ENCODE results near the gene SESTD1.

SESTD1 gene

DNA sequence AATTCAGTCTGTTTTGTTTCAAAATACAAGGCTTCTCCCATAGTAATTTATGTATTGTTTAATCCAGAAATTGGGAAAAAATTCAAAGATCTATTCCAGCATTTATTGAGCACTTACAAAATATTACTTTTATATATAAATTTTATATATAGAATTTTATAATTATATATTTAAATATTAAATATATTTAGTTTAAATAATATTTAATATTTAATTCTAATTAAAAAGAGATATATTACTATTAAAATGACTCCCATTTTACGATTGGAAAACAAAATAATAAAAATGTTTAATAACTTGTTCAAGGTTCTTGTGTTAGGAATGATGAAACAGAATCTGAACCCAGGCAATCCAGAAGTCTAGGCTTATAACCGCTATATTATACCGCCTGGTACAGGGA lies 40.5 kb upstream of the SESTD1 start:
- no peaks in the 10 kb centered on the region for H3K27me3 ChIP-seq (ENCODE audit: insufficient read depth, low read length)
- H2BK120ac ChIP-seq (ENCODE audit: insufficient read depth, low read length, poor library complexity): no peak overlapping the region
- H3K79me2 ChIP-seq (ENCODE audit: control insufficient read depth, insufficient read depth, low read length, poor library complexity): no peaks in the 10 kb centered on the region
- no peaks in the 10 kb centered on the region for H3K4me1 ChIP-seq (ENCODE audit: control insufficient read depth in 1 of 2, insufficient read depth in 2 of 2, low read length in 2 of 2)
- DNase-seq: no peak
- H3K4me3 ChIP-seq (ENCODE audit: low read depth, low read length): no peak overlapping the region
- H4K91ac ChIP-seq (ENCODE audit: low read depth, low read length): no peak overlapping the region
- no peak overlapping the region for H4K12ac ChIP-seq (ENCODE audit: low read depth, low read length)
- no peak overlapping the region for H2BK12ac ChIP-seq (ENCODE audit: low read length)
- no peak overlapping the region for H2AFZ ChIP-seq (ENCODE audit: insufficient read depth, low read length, poor library complexity)
- no peak overlapping the region for H3K23ac ChIP-seq (ENCODE audit: low read length)
- no peaks in the 10 kb centered on the region for H3K9me3 ChIP-seq (ENCODE audit: insufficient read depth, low read depth, low read length)
- H3K79me1 ChIP-seq (ENCODE audit: low read length): no peaks in the 10 kb centered on the region
- no peaks in the 10 kb centered on the region for H3K36me3 ChIP-seq (ENCODE audit: control insufficient read depth in 1 of 2, insufficient read depth in 2 of 2, low read length in 2 of 2)
- H3K4me2 ChIP-seq (ENCODE audit: low read length): no peak overlapping the region
- no peak overlapping the region for H3K9ac ChIP-seq (ENCODE audit: low read length)
- no peak overlapping the region for H4K8ac ChIP-seq (ENCODE audit: low read depth, low read length)
- no peak overlapping the region for H3K14ac ChIP-seq (ENCODE audit: low read length)
- H3K18ac ChIP-seq (ENCODE audit: low read length): no peak overlapping the region
- H3K27ac ChIP-seq (ENCODE audit: low read depth, low read length): no peak overlapping the region
- H3K4ac ChIP-seq (ENCODE audit: low read depth, low read length): no peak overlapping the region
- H2AK5ac ChIP-seq (ENCODE audit: low read length): no peak overlapping the region
- no peak overlapping the region for H2BK5ac ChIP-seq (ENCODE audit: low read depth, low read length, poor library complexity)
- no CpG with 5 or more reads among the region's 3 CpGs for WGBS (ENCODE audit: extremely low coverage, insufficient coverage, insufficient read length)

- Histone ChIP-seq H3K14ac (ENCODE audit: low read length) (no peak overlapping the region), H3K9me3 (ENCODE audit: insufficient read depth, low read depth, low read length) (no peaks in the 10 kb centered on the region), H4K91ac (ENCODE audit: low read depth, low read length) (no peak overlapping the region), H4K8ac (ENCODE audit: low read depth, low read length) (no peak overlapping the region), H3K18ac (ENCODE audit: low read length) (no peak overlapping the region), H2AK5ac (ENCODE audit: low read length) (no peak overlapping the region), H3K27me3 (ENCODE audit: insufficient read depth, low read length) (no peaks in the 10 kb centered on the region), H3K36me3 (ENCODE audit: control insufficient read depth in 1 of 2, insufficient read depth in 2 of 2, low read length in 2 of 2) (no peaks in the 10 kb centered on the region), H4K12ac (ENCODE audit: low read depth, low read length) (no peak overlapping the region), H2AFZ (ENCODE audit: insufficient read depth, low read length, poor library complexity) (no peak overlapping the region), H3K4ac (ENCODE audit: low read depth, low read length) (no peak overlapping the region), H3K23ac (ENCODE audit: low read length) (no peak overlapping the region), H3K4me3 (ENCODE audit: low read depth, low read length) (no peak overlapping the region), H2BK5ac (ENCODE audit: low read depth, low read length, poor library complexity) (no peak overlapping the region), H2BK120ac (ENCODE audit: insufficient read depth, low read length, poor library complexity) (no peak overlapping the region), H3K4me1 (ENCODE audit: control insufficient read depth in 1 of 2, insufficient read depth in 2 of 2, low read length in 2 of 2) (no peaks in the 10 kb centered on the region), H3K79me2 (ENCODE audit: control insufficient read depth, insufficient read depth, low read length, poor library complexity) (no peaks in the 10 kb centered on the region), H3K79me1 (ENCODE audit: low read length) (no peaks in the 10 kb centered on the region), H2BK12ac (ENCODE audit: low read length) (no peak overlapping the region), H3K9ac (ENCODE audit: low read length) (no peak overlapping the region), H3K4me2 (ENCODE audit: low read length) (no peak overlapping the region), H3K27ac (ENCODE audit: low read depth, low read length) (no peak overlapping the region)
- 100% methylated on average over 1 of the region's 2 CpGs for WGBS (ENCODE audit: extremely low coverage, insufficient coverage, insufficient read length)
- no peak for DNase-seq
These were observed 39.8 kb upstream of the SESTD1 start for GRCh38 chr2:179304424-179304823.

GRCh38 chr2:179302764-179303571 lies 38.3 kb upstream of the SESTD1 start:
- no CpG with 5 or more reads among the region's 6 CpGs for WGBS (ENCODE audit: extremely low coverage, insufficient coverage, insufficient read length)
- DNase-seq: no peak
- no peak overlapping the region for H2AK5ac ChIP-seq (ENCODE audit: low read length)

GRCh38 chr2:179302149-179302548 lies 37.5 kb upstream of the SESTD1 start:
- no peaks in the 10 kb centered on the region for H3K4me1 ChIP-seq (ENCODE audit: control insufficient read depth in 1 of 2, insufficient read depth in 2 of 2, low read length in 2 of 2)
- H3K27ac ChIP-seq (ENCODE audit: low read depth, low read length): no peak overlapping the region

More at GRCh38 chr2:179302764-179303571, 38.3 kb upstream of the SESTD1 start:
- no peak overlapping the region for H4K8ac ChIP-seq (ENCODE audit: low read depth, low read length)
- no peak overlapping the region for H4K12ac ChIP-seq (ENCODE audit: low read depth, low read length)
- no peak overlapping the region for H2BK5ac ChIP-seq (ENCODE audit: low read depth, low read length, poor library complexity)
- no peak overlapping the region for H3K14ac ChIP-seq (ENCODE audit: low read length)
- H3K79me2 ChIP-seq (ENCODE audit: control insufficient read depth, insufficient read depth, low read length, poor library complexity): no peaks in the 10 kb centered on the region
- H3K27me3 ChIP-seq (ENCODE audit: insufficient read depth, low read length): no peaks in the 10 kb centered on the region
- H3K4me2 ChIP-seq (ENCODE audit: low read length): no peak overlapping the region
- no peak overlapping the region for H2BK120ac ChIP-seq (ENCODE audit: insufficient read depth, low read length, poor library complexity)
- no peak overlapping the region for H2BK12ac ChIP-seq (ENCODE audit: low read length)
- H3K4me1 ChIP-seq (ENCODE audit: control insufficient read depth in 1 of 2, insufficient read depth in 2 of 2, low read length in 2 of 2): no peaks in the 10 kb centered on the region
- H3K36me3 ChIP-seq (ENCODE audit: control insufficient read depth in 1 of 2, insufficient read depth in 2 of 2, low read length in 2 of 2): no peaks in the 10 kb centered on the region
- H3K23ac ChIP-seq (ENCODE audit: low read length): no peak overlapping the region
- no peak overlapping the region for H4K91ac ChIP-seq (ENCODE audit: low read depth, low read length)
- H3K4me3 ChIP-seq (ENCODE audit: low read depth, low read length): no peak overlapping the region
- H3K27ac ChIP-seq (ENCODE audit: low read depth, low read length): no peak overlapping the region
- H3K18ac ChIP-seq (ENCODE audit: low read length): no peak overlapping the region
- H2AFZ ChIP-seq (ENCODE audit: insufficient read depth, low read length, poor library complexity): no peak overlapping the region
- H3K9ac ChIP-seq (ENCODE audit: low read length): no peak overlapping the region
- H3K79me1 ChIP-seq (ENCODE audit: low read length): no peaks in the 10 kb centered on the region
- no peaks in the 10 kb centered on the region for H3K9me3 ChIP-seq (ENCODE audit: insufficient read depth, low read depth, low read length)
- H3K4ac ChIP-seq (ENCODE audit: low read depth, low read length): no peak overlapping the region

More at GRCh38 chr2:179302149-179302548, 37.5 kb upstream of the SESTD1 start:
- no peak overlapping the region for H3K9ac ChIP-seq (ENCODE audit: low read length)
- H2BK12ac ChIP-seq (ENCODE audit: low read length): no peak overlapping the region
- no peak for DNase-seq
- H3K36me3 ChIP-seq (ENCODE audit: control insufficient read depth in 1 of 2, insufficient read depth in 2 of 2, low read length in 2 of 2): no peaks in the 10 kb centered on the region
- H3K4me2 ChIP-seq (ENCODE audit: low read length): no peak overlapping the region
- H2AK5ac ChIP-seq (ENCODE audit: low read length): no peak overlapping the region
- H3K79me2 ChIP-seq (ENCODE audit: control insufficient read depth, insufficient read depth, low read length, poor library complexity): no peaks in the 10 kb centered on the region
- no peak overlapping the region for H2BK5ac ChIP-seq (ENCODE audit: low read depth, low read length, poor library complexity)
- H4K91ac ChIP-seq (ENCODE audit: low read depth, low read length): no peak overlapping the region
- no peak overlapping the region for H2BK120ac ChIP-seq (ENCODE audit: insufficient read depth, low read length, poor library complexity)
- no CpG with 5 or more reads among the region's 4 CpGs for WGBS (ENCODE audit: extremely low coverage, insufficient coverage, insufficient read length)
- H3K27me3 ChIP-seq (ENCODE audit: insufficient read depth, low read length): no peaks in the 10 kb centered on the region
- H3K9me3 ChIP-seq (ENCODE audit: insufficient read depth, low read depth, low read length): no peaks in the 10 kb centered on the region
- H3K4ac ChIP-seq (ENCODE audit: low read depth, low read length): no peak overlapping the region
- no peak overlapping the region for H3K23ac ChIP-seq (ENCODE audit: low read length)
- no peak overlapping the region for H4K8ac ChIP-seq (ENCODE audit: low read depth, low read length)
- no peak overlapping the region for H3K4me3 ChIP-seq (ENCODE audit: low read depth, low read length)
- H3K18ac ChIP-seq (ENCODE audit: low read length): no peak overlapping the region
- no peaks in the 10 kb centered on the region for H3K79me1 ChIP-seq (ENCODE audit: low read length)
- H3K14ac ChIP-seq (ENCODE audit: low read length): no peak overlapping the region
- H2AFZ ChIP-seq (ENCODE audit: insufficient read depth, low read length, poor library complexity): no peak overlapping the region
- no peak overlapping the region for H4K12ac ChIP-seq (ENCODE audit: low read depth, low read length)

Data from trophoblast cell (in vitro differentiated cells and primary cell).